Rectal smooth muscle tissue (tissue), 1 donor: ENCODE results near the gene KANK3.
A peak's percentile ranks its signal among the peaks of the same experiment; 100 is the strongest.
"Not testable (repeated sequence)": the region's sequence is repeated elsewhere in the genome, so short reads cannot be mapped to it uniquely, and the experiment has no call there.

Source experiments
- H3K27ac ChIP-seq: one replicate; pipeline ENCODE4 v1.7.0; 2013; ENCODE audit warnings: low read depth, low read length, inconsistent platforms
- H3K27me3 ChIP-seq: one replicate; pipeline ENCODE4 v1.7.0; 2013; ENCODE audit warnings: low read length; ENCODE audit not compliant: control insufficient read depth, insufficient read depth
- H3K36me3 ChIP-seq: one replicate; pipeline ENCODE4 v1.7.0; 2013; ENCODE audit warnings: low read length; ENCODE audit not compliant: control insufficient read depth, insufficient read depth
- H3K4me1 ChIP-seq: one replicate; pipeline ENCODE4 v1.7.0; 2013; ENCODE audit warnings: low read length; ENCODE audit not compliant: control insufficient read depth, insufficient read depth
- H3K4me3 ChIP-seq: one replicate; pipeline ENCODE4 v1.7.0; 2013; ENCODE audit warnings: low read length
- H3K9ac ChIP-seq: one replicate; pipeline ENCODE4 v1.7.0; 2013; ENCODE audit warnings: low read length

The KANK3 gene

GRCh38 chr19:8363803-8364771, 21.0 kb upstream of the KANK3 start, which contains the start of gene ANGPTL4:
TSS of gene ANGPTL4 (plus strand) at chr19:8364155. CDS start at chr19:8364322, 167 bp downstream.
- H3K4me1 ChIP-seq: peaks cover 35% of the 10 kb centered on the region
- peak within 1 kb of the TSS; percentile 49 for H3K9ac ChIP-seq
- no peaks in the 10 kb centered on the region for H3K27me3 ChIP-seq
- peak within 1 kb of the TSS; percentile 89 for H3K4me3 ChIP-seq
- peak within 1 kb of the TSS; percentile 89 for H3K27ac ChIP-seq
- no peaks in the 10 kb centered on the region for H3K36me3 ChIP-seq

- Histone ChIP-seq H3K9ac (no peak overlapping the region), H3K4me1 (peaks cover 22% of the 10 kb centered on the region), H3K4me3 (peak overlapping the region; percentile 44)
Observed at GRCh38 chr19:8361921-8362793, 19.1 kb upstream of the KANK3 start.

DNA sequence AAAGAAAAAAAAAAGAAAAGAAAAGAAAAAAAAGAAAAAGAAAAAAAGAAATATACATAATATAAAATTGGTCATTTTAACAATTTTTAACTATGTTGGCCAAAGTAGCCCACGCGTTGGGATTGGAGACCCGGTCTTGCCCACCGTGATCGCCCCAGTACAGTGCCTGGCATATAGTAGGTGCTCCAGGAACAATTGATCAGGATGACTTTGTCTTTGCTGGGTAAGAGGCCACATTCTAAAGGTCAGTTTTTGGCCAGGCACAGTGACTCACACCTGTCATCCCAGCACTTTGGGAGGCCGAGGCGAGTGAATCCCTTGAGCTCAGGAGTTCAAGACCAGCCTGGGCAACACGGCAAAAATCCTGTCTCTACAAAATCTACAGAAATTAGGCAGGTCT, 17.1 kb upstream of the KANK3 start:
- no peak overlapping the region for H3K27ac ChIP-seq
- H3K9ac ChIP-seq: no peak overlapping the region
- H3K4me3 ChIP-seq: no peak overlapping the region
- H3K4me1 ChIP-seq: peaks cover 14% of the 10 kb centered on the region
- H3K27me3 ChIP-seq: no peaks in the 10 kb centered on the region
- H3K36me3 ChIP-seq: no peaks in the 10 kb centered on the region

More at GRCh38 chr19:8361921-8362793, 19.1 kb upstream of the KANK3 start:
- Histone ChIP-seq H3K27me3 (no peaks in the 10 kb centered on the region), H3K27ac (peak overlapping the region; percentile 87), H3K36me3 (no peaks in the 10 kb centered on the region)

DNA sequence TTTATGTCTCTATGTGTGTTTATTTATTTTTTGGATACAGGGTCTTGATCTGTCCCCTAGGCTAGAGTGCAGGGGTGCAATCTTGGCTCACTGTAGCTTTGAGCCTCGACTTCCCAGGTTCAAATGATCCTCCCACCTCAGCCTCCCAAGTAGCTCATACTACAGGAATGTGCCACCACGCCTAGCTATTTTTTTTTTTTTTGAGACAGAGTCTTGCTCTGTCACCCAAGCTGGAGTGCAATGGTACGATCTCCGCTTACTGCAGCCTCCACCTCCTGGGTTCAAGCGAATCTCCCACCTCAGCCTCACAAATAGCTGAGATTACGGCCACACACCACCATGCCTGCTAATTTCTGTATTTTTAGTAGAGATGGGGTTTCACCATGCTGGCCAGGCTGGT, 15.9 kb upstream of the KANK3 start:
- no peak overlapping the region for H3K9ac ChIP-seq
- H3K36me3 ChIP-seq: no peaks in the 10 kb centered on the region
- H3K4me1 ChIP-seq: peaks cover 14% of the 10 kb centered on the region
- no peak overlapping the region for H3K27ac ChIP-seq
- H3K27me3 ChIP-seq: no peaks in the 10 kb centered on the region
- no peak overlapping the region for H3K4me3 ChIP-seq

GRCh38 chr19:8357007-8357521, 14.0 kb upstream of the KANK3 start:
- Histone ChIP-seq H3K4me3 (no peak overlapping the region), H3K36me3 (no peaks in the 10 kb centered on the region), H3K4me1 (peaks cover 4% of the 10 kb centered on the region), H3K27ac (no peak overlapping the region), H3K27me3 (no peaks in the 10 kb centered on the region), H3K9ac (no peak overlapping the region)

- no peaks in the 10 kb centered on the region for H3K36me3 ChIP-seq
- no peak overlapping the region for H3K4me3 ChIP-seq
- H3K4me1 ChIP-seq: no peaks in the 10 kb centered on the region
- H3K27me3 ChIP-seq: no peaks in the 10 kb centered on the region
- no peak overlapping the region for H3K27ac ChIP-seq
- no peak overlapping the region for H3K9ac ChIP-seq
Observed at GRCh38 chr19:8355631-8356402, 12.8 kb upstream of the KANK3 start.

DNA sequence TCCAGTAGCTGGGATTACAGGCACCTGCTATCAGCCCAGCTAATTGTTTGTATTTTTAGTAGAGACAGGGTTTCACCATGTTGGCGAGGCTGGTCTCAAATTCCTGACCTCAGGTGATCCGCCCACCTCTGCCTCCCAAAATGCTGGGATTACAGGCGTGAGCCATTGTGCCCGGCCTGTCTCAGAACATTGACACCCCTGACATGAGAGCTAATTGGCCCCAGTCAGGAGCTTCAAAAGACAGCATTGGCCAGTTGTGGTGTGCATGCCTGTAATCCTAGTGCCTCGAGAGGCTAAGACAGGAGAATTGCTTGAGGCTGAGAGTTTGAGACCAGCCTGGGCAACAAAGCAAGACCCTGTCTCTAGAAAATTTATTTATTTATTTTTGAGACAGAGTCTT, 9.8 kb upstream of the KANK3 start:
- not testable (repeated sequence) for H3K27me3 ChIP-seq, H3K4me3 ChIP-seq, H3K27ac ChIP-seq, H3K4me1 ChIP-seq, H3K9ac ChIP-seq, H3K36me3 ChIP-seq

DNA sequence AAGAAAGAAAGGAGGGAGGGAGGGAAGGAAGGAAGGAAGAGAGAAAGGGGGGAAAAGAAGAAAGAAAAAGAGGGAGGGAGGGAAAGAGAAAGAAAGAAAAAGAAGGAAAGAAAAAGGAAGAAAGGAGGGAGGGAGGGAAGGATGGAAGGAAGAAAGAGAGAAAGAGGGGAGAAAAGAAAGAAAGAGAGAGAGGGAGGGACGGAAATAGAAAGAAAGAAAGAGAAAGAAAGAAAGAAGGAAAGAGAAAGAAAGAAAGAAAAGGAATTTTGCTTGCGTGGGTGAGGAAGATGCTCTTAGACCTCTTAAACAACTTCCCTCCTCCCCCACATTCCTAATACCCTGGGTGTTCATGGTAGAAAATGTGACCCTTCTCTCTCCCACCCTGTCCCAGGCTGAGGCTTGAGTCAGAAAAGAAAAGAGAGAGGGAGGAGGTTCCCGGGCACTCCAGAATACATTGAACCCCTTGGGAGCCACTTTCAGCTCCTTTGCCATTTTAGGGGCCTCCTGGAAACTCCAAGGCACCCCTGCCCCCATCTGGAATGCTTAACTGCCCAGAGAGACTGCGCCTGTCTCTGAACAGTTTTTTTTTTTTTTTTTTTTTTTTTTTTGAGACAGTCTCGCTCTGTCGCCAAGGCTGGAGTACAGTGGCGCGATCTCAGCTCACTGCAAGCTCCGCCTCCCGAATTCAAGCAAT, 9.2 kb upstream of the KANK3 start:
- Histone ChIP-seq H3K27me3 (no peaks in the 10 kb centered on the region), H3K9ac (no peak overlapping the region), H3K4me3 (no peak overlapping the region), H3K27ac (no peak overlapping the region), H3K4me1 (no peaks in the 10 kb centered on the region), H3K36me3 (no peaks in the 10 kb centered on the region)

- not testable (repeated sequence) for H3K36me3 ChIP-seq, H3K27ac ChIP-seq, H3K9ac ChIP-seq, H3K27me3 ChIP-seq, H3K4me1 ChIP-seq, H3K4me3 ChIP-seq
Observed at GRCh38 chr19:8349629-8350372, 6.7 kb upstream of the KANK3 start.

GRCh38 chr19:8343483-8343844, 402 bp upstream of the KANK3 start:
- Histone ChIP-seq H3K27ac (no peak overlapping the region), H3K27me3 (peaks cover 7% of the 10 kb centered on the region), H3K9ac (no peak overlapping the region), H3K4me1 (no peaks in the 10 kb centered on the region), H3K36me3 (no peaks in the 10 kb centered on the region), H3K4me3 (peak overlapping the region; percentile 61)

GRCh38 chr19:8342316-8342683, 762 bp downstream of the KANK3 start:
- H3K27me3 ChIP-seq: peaks cover 10% of the 10 kb centered on the region
- no peak overlapping the region for H3K4me3 ChIP-seq
- no peaks in the 10 kb centered on the region for H3K36me3 ChIP-seq
- H3K27ac ChIP-seq: peak overlapping the region; percentile 12
- no peaks in the 10 kb centered on the region for H3K4me1 ChIP-seq
- no peak overlapping the region for H3K9ac ChIP-seq
